ENCODE results near the gene HEXA. TPM values are rescaled to one million over a fixed set of nuclear protein-coding genes. Genes with fewer than 3 reads are reported as not detected.

Gene HEXA
- total and polyA plus RNA-seq, 2 of the 8 experiments (the other 6 are each of a cell fraction or from before 2014, with no cell fraction given), result 52.5 to 73.7 TPM

- CTCF ChIA-PET (ENCODE audit: partially characterized antibody), result interaction anchor here (0.6 kb wide), 1 partner anchor 32 kb away, joined by 3 read pairs; no protein-coding TSS in a partner anchor
- H4K20me1 ChIP-seq (replicated peaks in 1 of 2; ENCODE audit: control insufficient read depth in 1 of 2, insufficient read depth in 2 of 2, low read length in 2 of 2), result peaks cover 7 to 10% of the 10 kb centered on the region in 2 experiments
- no peak for TF ChIP-seq TCF12 (IDR thresholded peaks at IDR 0.05; ENCODE audit: low read depth, low read length)
- no peak for TF ChIP-seq ZNF274 (IDR thresholded peaks at IDR 0.05; ENCODE audit: borderline replicate concordance, extremely low read depth, low read length)
- no peak for TF ChIP-seq NANOG (IDR thresholded peaks at IDR 0.05; ENCODE audit: insufficient read depth, low read depth, low read length, poor library complexity, severe bottlenecking)
Measured at GRCh38 chr15:72358650-72359171, 17.1 kb downstream of the HEXA start.

More at GRCh38 chr15:72358650-72359171, 17.1 kb downstream of the HEXA start:
- Histone ChIP-seq H2AFZ (ENCODE audit: low read length) (no peak overlapping the region), H3K4ac (replicated peaks; ENCODE audit: insufficient read length, low read depth, low read length) (no peak overlapping the region), H3K4me3 (ENCODE audit: extremely low read depth in 1 of 4, insufficient read depth in 2 of 4, low read depth in 3 of 4, low read length in 4 of 4) (no peak overlapping the region), H3K9me3 (ENCODE audit: insufficient read depth in 2 of 2, low read depth in 1 of 2, low read length in 1 of 2) (no peaks in the 10 kb centered on the region), H3K9ac (replicated peaks in 1 of 4; ENCODE audit: extremely low read depth in 1 of 4, low read depth in 3 of 4, low read length in 3 of 4) (no peak overlapping the region), H2AK5ac (ENCODE audit: low read depth, low read length) (no peak overlapping the region), H3K23ac (ENCODE audit: insufficient read length) (no peak overlapping the region), H2BK12ac (ENCODE audit: low read depth, low read length) (no peak overlapping the region), H4K5ac (ENCODE audit: insufficient read length, low read depth, low read length) (no peak overlapping the region), H3K27me3 (replicated peaks in 1 of 4; ENCODE audit: control insufficient read depth in 3 of 4, extremely low read depth in 1 of 4, insufficient read depth in 3 of 4, low read length in 3 of 4) (no peaks in the 10 kb centered on the region; a peak in 1 of 7 replicates), H3K79me1 (ENCODE audit: low read depth, low read length) (peaks cover 2% of the 10 kb centered on the region; the same call in 1 of the 2 replicates), H3K14ac (ENCODE audit: insufficient read length) (no peak overlapping the region), H2BK5ac (ENCODE audit: low read depth, low read length) (peak overlapping the region; percentile 30; the same call in 1 of the 2 replicates), H3K4me1 (replicated peaks in 1 of 4; ENCODE audit: control insufficient read depth in 3 of 4, insufficient read depth in 4 of 4, low read length in 3 of 4) (no peaks in the 10 kb centered on the region), H3K36me3 (ENCODE audit: control insufficient read depth in 2 of 4, insufficient read depth in 4 of 4, low read length in 3 of 4) (peaks cover 0 to 15% (median 6%) of the 10 kb centered on the region in 4 experiments; a peak in 3 of 8 replicates), H4K91ac (replicated peaks; ENCODE audit: insufficient read length, low read length) (no peak overlapping the region), H3K27ac (ENCODE audit: low read depth, low read length) (no peak overlapping the region), H3K79me2 (ENCODE audit: control insufficient read depth in 1 of 2, insufficient read depth in 2 of 2, low read length in 2 of 2) (0 out of 4 replicates have a peak, but pooled peaks cover 0 to 3% of the 10 kb centered on the region in 2 experiments), H2BK15ac (ENCODE audit: low read length) (no peak overlapping the region), H4K8ac (ENCODE audit: extremely low read depth, insufficient read depth, low read length) (no peak overlapping the region; the same call in 1 of the 2 replicates), H2BK120ac (replicated peaks; ENCODE audit: low read depth, low read length) (no peak overlapping the region), H3K4me2 (ENCODE audit: insufficient read depth in 1 of 2, low read depth in 2 of 2, low read length in 2 of 2) (no peak overlapping the region), H3K18ac (ENCODE audit: extremely low read depth, low read length) (no peak overlapping the region), H3K56ac (replicated peaks; ENCODE audit: insufficient read length, low read depth, low read length) (no peak overlapping the region), H3K23me2 (ENCODE audit: low read depth, low read length) (no peaks in the 10 kb centered on the region), H2BK20ac (ENCODE audit: low read length) (no peak overlapping the region)
- DNase-seq (ENCODE audit: low read depth in 1 of 2, low spot score in 2 of 2) (no peak), FAIRE-seq (no peak)
- WGBS, 2 experiments (ENCODE audit: extremely low coverage in 1 of 2, insufficient coverage in 1 of 2, insufficient read length in 1 of 2, insufficient replicate concordance in 2 of 2, low coverage in 1 of 2, low lambda C conversion rate in 2 of 2, missing lambda C conversion rate in 1 of 2), result 95% methylated on average over 7 of the region's 7 CpGs; no CpG with 5 or more reads in 1 of the 2 experiments
- POLR2A ChIA-PET (ENCODE audit: partially characterized antibody), result interaction anchor here (1.1 kb wide), 1 partner anchor 19 kb away, joined by 3 read pairs; no protein-coding TSS in a partner anchor
